GM19240 (cell line): ENCODE results near the gene KCNJ15.
"Not testable (repeated sequence)": the region's sequence is repeated elsewhere in the genome, so short reads cannot be mapped to it uniquely, and the experiment has no call there.

Source experiments
- DNase-seq: peaks from one replicate; pipeline ENCODE4 v3.0.0; 2011; ENCODE audit warnings: low spot score; ENCODE audit not compliant: insufficient read length

Gene KCNJ15

DNA sequence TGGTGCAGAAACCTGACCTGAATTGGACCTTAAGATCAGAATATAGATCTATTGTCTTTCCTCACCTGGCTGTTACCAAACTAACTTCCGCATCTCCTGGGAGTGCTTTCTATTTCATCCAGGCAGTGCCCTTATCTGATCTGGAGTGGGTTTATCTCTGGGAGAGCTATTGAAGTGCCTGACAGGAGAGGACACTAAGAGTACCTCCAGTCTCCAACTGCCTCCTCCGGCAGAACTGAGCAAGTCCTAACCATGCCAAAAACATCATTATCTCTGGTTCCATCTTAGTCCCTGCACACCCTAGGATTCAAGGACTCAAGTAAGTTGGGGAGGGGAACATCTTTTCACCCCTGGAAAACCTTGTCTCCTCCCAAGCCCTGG, 12.4 kb upstream of the KCNJ15 start:
- DNase-seq: no peak

DNA sequence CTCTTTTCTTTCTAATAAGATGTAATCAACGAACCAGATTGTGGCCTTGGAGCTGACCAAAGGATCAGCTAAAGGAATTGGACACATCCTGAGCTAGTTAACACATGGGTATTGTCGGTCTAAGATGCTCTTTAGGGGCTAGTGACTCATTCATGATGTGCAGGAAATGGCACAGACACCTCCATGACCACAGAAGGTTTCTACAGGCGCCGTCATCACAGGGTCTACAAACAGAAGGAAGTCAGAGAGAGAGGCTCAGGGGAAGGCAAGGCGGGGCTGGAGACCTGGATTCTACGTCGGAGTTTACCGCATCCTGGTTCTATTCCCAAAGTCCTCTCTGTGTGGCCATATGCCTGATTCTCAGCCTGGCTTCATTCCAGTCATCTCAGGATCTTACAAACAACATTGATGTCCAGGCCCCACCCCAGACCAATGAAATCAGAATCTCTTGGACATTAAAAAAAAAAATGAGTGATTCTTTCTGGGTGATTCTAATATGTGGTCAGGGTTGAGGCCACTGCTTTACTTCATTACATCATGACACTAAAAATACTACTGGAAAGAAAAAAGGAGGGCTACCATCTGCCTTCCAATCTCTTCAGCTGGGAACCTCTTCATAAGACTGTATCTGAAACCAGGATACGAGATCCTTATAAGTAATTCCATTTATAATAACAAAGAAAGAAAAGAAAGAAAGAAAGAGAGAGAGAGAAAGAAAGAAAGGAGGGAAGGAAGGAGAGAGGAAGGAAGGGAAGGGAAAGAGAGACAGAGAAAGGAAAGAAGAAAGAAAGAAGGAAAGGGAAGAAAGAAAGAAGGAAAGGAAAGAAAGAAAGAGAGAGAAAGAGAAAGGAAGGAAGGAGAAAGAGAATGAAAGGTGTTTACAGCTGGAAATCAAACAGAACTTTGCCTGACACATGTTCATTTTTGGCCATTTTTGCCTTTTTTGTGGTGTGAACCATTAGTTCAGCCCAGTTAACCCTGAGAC, 11.6 kb upstream of the KCNJ15 start:
- no peak for DNase-seq

- DNase-seq: no peak
Observed at GRCh38 chr21:38246511-38246910, 10.3 kb upstream of the KCNJ15 start.

- not testable (repeated sequence) for DNase-seq
Observed at GRCh38 chr21:38247054-38247453, 9.7 kb upstream of the KCNJ15 start.

DNA sequence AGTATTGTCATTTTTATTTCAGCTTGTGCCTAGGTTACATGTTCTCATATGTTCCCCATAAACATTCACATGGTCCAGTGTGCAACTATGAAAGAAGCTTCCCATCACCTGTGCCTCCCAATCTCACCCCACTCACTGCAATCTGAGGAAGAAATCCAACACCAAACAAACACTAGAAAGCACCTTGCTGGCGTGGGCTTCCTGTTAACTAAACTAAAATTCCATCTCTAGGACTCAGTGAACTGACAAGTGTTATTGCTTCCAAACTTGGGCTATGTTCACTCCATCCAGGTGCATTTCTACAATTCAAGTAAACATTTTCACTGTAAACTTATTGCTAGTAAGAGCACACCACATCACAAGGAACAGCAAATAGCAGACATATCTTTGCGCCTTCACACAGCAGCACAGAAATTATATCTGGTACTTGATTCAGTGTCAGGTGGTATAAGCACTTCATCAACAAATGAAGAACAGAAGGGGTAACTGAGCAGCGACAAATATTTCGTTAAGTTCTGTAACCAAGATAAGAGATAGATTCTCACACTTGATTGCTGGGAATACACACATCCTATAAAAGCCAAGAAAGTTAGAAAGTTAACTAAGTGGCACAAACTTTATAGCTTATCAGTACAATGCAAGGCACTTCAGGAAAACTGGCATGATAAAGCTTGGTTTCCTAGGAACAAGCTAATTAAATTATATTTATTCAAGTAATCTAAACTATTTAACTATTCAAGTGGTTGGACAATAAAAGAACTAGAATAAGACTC, 8.9 kb upstream of the KCNJ15 start:
- DNase-seq: no peak

- DNase-seq: no peak
Observed at GRCh38 chr21:38249256-38249655, 7.5 kb upstream of the KCNJ15 start.

GRCh38 chr21:38249696-38250278, 7.0 kb upstream of the KCNJ15 start:
- DNase-seq: no peak

- no peak for DNase-seq
Observed at GRCh38 chr21:38250991-38251418, 5.8 kb upstream of the KCNJ15 start.

- DNase-seq: no peak
Observed at GRCh38 chr21:38254970-38255369, 1.8 kb upstream of the KCNJ15 start.

- no peak for DNase-seq
Observed at GRCh38 chr21:38255571-38256117, 1.1 kb upstream of the KCNJ15 start.

DNA sequence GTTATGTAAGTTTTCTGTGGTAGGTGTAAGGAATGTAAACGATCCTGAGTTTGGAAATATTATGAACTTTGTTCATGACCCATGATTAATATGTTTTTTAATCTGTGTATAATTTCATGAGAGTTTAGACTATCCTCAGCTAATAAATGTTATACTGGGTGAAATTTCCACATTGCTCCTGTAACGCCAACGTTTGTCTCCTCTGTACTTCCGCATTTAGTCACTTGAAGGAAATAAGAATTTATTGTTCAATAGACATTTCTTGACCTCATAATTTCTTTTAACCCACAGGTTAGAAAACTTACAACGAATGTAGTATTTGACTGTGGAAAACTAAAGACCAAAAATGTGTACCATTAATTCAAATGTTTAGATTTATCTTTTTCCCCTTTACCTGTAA, 876 bp downstream of the KCNJ15 start:
- DNase-seq: no peak

DNA sequence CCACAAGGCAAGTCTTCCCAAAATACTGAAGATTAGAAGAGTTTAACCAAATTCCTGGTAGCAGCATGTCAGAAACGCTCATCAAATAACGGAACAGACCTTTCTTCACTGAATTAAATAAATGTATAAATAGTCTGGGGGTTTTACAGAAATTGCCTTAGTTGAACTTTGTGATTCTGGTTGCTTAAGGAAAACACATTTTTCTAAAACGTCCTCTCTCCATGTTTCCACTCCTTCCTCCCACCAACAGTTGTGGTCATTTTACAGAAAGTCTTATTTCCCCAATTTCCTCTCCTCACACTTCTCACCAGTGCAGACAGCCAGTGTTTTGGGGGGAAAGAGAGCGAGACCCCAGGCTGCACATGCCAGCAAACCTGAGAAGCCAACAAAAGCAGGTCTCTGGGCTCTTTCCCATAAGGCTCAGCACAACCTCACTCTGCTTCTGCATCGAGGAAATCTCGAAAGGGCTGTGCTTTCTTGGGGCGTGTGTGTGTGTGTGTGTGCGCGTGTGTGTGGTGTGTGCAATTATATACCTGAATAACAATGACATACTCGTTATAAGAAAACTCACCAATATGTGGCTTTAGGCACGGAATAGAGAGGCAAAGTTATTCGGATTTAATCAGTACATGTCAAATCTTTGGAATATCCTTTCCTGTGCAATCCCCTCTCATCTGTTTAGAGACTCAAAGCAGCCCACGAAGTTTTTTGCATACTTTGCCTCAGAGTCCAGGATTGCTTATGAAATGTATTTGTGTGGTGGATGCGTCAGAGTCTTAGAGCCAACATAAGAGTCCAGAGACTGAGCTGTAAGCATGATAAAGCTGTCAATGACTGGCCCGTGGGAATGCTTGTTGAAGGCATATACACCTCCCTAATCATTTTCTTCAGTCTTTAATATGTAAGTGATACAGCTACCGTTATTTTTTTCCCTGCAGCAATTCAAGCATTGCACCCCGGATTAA, 2.0 kb downstream of the KCNJ15 start:
- DNase-seq: no peak

DNA sequence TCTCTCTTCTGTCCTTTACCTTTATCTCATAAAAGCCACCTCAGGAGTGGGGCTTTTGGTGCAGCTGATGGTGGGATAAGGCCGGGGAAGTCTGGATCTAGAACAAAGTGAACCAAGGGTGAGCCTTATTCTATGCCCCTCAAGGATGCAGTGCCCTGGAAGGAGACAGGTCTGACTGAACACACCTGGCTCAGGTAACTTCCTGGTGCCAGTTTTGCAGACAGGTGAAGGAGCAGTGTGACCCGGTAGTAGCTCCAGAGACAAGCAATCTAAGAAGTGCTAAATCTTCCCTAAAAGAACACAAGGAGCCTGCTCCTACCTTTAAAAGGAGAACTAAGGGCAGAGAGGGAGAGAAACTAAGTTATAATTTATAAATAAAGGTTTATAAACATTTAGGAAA, 2.9 kb downstream of the KCNJ15 start:
- DNase-seq: no peak

DNA sequence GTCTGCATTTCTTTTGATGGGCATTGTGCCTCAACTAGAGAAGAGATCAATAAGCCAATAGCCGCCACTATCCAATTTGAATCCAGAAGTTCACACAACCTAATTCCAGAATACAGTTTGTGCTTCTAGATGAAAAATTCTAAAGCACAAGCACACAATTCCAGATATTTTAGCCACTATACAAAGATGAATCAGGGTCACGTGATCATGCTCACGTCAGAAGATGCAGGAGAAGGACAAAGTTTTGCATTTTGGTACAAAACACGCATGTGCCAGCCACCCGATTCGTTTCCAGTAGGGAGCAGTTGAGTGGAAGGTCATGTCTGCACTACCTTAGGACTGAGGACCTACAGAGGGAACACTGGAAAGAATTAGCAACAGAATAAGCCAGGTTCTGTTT, 3.6 kb downstream of the KCNJ15 start:
- DNase-seq: no peak

DNA sequence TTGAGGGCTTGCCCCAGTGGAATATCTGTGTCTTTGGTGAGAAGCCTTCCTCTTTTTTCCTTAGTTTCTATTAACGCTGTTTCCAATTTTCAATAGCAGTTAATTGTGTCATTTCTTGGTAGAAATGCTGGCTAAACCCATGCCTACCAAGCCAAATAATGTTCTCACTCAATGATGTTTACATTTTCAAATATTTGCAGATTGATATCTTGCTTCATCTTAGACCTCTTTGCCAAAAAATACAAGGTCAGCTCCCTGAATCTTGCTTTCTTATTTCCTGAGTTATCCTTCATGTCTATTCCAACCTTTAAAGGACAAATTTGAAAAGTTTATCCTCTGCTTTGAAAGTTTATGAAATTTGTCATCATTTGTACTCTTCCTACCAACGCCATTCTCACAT, 5.1 kb downstream of the KCNJ15 start:
- no peak for DNase-seq

DNA sequence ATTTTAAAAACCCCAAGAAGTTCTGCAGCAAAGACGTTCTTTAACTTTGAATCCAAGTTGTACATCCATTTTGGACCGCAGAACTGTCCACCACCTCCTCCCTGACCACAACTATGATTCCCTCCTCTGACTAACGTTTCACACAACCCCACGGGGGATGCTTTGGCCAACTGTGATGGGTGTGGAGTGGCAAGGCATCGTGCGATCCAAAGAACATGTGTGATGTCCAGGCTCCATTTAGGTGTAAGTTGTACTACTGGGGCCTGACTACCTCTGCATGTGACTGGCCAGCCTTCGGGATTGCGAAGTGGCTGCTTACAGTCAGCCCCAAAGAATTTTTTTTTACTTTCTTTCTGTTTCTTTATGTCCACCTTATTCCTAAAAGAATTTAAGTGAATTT, 6.7 kb downstream of the KCNJ15 start:
- DNase-seq: no peak

GRCh38 chr21:38264571-38264970, 7.8 kb downstream of the KCNJ15 start:
- no peak for DNase-seq

GRCh38 chr21:38265166-38265565, 8.4 kb downstream of the KCNJ15 start:
- no peak for DNase-seq

DNA sequence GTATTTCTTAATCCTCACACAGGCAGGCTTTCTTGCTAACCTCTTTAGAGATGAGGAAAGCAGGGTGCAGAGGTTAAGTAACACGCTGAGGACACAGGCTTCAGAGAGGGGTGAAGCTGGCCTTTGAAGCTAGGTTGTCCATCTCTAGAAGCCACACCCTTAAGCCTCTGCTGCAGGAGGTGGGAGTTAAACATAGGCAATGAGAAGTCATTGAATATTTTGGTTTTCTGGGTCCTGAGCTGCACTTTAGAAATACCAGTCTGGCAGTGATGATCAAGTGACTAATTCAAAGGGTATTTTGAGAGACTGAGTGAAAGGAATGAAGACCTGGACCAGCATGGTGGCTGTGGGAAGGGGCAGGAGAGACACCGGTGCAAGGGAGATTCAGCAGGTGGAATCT, 9.9 kb downstream of the KCNJ15 start:
- no peak for DNase-seq

DNA sequence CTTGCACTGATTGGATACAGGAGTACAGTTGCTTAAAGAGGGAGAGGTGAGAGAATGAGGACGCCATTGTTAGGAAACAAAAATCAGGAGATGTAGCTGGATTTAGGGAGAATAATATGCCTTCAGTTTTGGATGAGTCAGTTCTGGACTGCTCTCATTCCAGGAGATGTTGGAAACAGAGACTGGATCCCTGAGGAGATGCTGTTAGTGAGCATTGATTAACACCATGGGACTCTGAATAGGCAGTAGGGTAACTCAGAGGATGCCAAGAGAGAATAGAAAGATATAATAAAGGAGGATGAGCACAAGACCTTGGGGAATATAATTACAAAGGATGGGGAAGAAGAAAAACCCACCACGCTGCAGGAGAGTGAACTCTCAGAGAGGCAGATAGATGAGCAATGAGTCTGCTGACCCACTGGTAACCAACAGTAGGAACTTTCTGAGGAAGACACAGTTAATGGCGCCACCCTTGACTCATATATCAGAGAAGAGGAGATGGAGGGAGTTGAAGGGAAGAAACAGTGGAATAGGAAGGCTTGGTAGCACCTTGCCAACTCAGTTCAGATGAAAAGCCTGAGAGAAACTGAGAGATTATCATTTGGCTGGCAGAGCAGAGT, 10.5 kb downstream of the KCNJ15 start:
- DNase-seq: no peak
